ENCODE data around the gene G6PC1. TPM values are rescaled to one million over a fixed set of nuclear protein-coding genes. Genes with fewer than 3 reads are reported as not detected.
A peak's percentile ranks its signal among the peaks of the same experiment; 100 is the strongest.
"Not testable (repeated sequence)": the region's sequence is repeated elsewhere in the genome, so short reads cannot be mapped to it uniquely, and the experiment has no call there.

The G6PC1 gene
- total and polyA plus RNA-seq, 2 of the 4 experiments (the other 2 are of a cell fraction) = not detected

DNA sequence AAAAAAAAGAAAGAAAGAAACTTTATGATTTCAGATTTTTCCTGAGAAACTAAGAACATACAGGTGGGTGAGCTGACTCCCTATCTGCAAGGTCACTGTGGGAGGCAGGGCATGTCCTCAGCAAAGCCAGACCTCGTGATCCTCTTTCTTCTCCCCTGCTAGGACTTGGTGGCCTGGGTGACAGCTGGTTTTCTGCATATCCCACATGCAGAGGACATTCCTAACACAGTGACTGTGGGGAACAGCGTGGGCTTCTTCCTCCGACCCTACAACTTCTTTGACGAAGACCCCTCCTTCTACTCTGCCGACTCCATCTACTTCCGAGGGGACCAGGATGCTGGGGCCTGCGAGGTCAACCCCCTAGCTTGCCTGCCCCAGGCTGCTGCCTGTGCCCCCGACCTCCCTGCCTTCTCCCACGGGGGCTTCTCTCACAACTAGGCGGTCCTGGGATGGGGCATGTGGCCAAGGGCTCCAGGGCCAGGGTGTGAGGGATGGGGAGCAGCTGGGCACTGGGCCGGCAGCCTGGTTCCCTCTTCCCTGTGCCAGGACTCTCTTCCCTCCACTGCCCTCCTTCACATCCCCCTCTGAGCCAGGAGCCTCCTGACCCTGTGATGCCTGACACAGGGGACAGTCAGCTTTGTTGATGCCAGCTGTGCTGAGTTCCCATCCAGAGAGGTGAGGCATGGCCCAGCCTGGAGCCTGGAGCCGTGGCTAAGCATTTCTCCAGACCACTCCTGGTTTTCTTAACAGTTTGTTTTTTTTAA, 26.5 kb upstream of the G6PC1 start:
- dilution Hi-C loops (cut with HindIII; ENCODE audit: low sequenced_read_pairs, unreplicated experiment); H2BK5ac ChIP-seq (ENCODE audit: low read depth, low read length, poor library complexity, severe bottlenecking); BruUV-seq (replicated peaks): not testable (repeated sequence)

More for the DNA sequence above, 26.5 kb upstream of the G6PC1 start:
- H3K4me2 ChIP-seq (ENCODE audit: low read depth, low read length); CTCF ChIA-PET; H4K8ac ChIP-seq (ENCODE audit: low read depth in 2 of 2, low read length in 2 of 2); H4K5ac ChIP-seq (ENCODE audit: low read depth, low read length); H3K27ac ChIP-seq (ENCODE audit: insufficient read depth, low read length); H3K4me1 ChIP-seq (ENCODE audit: control insufficient read depth, insufficient read depth, low read length); intact Hi-C loops (cut with micrococcal nuclease); H3K9ac ChIP-seq (ENCODE audit: low read depth, low read length); H2BK15ac ChIP-seq (ENCODE audit: low read depth, low read length); H3K23ac ChIP-seq (ENCODE audit: low read depth, low read length); H3K9me3 ChIP-seq (ENCODE audit: control insufficient read depth, insufficient read depth, low read length); H3K56ac ChIP-seq (ENCODE audit: extremely low read depth, insufficient read depth, low read length); H2AK5ac ChIP-seq (ENCODE audit: low read depth, low read length); in situ Hi-C loops (cut with MboI; ENCODE audit: low sequenced_read_pairs); H4K91ac ChIP-seq (ENCODE audit: insufficient read depth, low read depth, low read length); H3K4ac ChIP-seq (ENCODE audit: low read depth, low read length); H3K4me3 ChIP-seq (ENCODE audit: insufficient read depth, low read depth, low read length); H2AFZ ChIP-seq (replicated peaks; ENCODE audit: low read length, poor library complexity); H3K79me1 ChIP-seq (ENCODE audit: low read depth in 1 of 2, low read length in 2 of 2); H2AK9ac ChIP-seq (replicated peaks; ENCODE audit: low read depth, low read length, poor library complexity); H4K20me1 ChIP-seq (ENCODE audit: insufficient read depth, low read length); H3K9me1 ChIP-seq (ENCODE audit: insufficient read depth, low read length); POLR2A ChIA-PET (ENCODE audit: unreplicated experiment); H3K36me3 ChIP-seq (ENCODE audit: control insufficient read depth, insufficient read depth, low read length); H3K18ac ChIP-seq (ENCODE audit: low read depth, low read length); H2BK20ac ChIP-seq (ENCODE audit: low read depth, low read length); H2BK120ac ChIP-seq (ENCODE audit: low read depth, low read length); H3K14ac ChIP-seq (replicated peaks; ENCODE audit: low read depth, low read length): not testable (repeated sequence)
- H3K27me3 ChIP-seq (ENCODE audit: control insufficient read depth, insufficient read depth, low read length) = peaks cover 26% of the 10 kb centered on the region
- ATAC-seq (ENCODE audit: low read depth) (peak; percentile 89), DNase-seq (peak; percentile 22)
- no CpG with 5 or more reads among the region's 12 CpGs for WGBS, 2 experiments (ENCODE audit: extremely low coverage in 2 of 2, insufficient read length in 1 of 2)
